NCI-H748 (cell line): Measurements from ENCODE around the gene TRIAP1.

Experiments
- DNase-seq: peaks from one replicate; lab custom pipeline; 2025; ENCODE audit not compliant: unreplicated experiment; lab: John Stamatoyannopoulos, UW

Gene TRIAP1

DNA sequence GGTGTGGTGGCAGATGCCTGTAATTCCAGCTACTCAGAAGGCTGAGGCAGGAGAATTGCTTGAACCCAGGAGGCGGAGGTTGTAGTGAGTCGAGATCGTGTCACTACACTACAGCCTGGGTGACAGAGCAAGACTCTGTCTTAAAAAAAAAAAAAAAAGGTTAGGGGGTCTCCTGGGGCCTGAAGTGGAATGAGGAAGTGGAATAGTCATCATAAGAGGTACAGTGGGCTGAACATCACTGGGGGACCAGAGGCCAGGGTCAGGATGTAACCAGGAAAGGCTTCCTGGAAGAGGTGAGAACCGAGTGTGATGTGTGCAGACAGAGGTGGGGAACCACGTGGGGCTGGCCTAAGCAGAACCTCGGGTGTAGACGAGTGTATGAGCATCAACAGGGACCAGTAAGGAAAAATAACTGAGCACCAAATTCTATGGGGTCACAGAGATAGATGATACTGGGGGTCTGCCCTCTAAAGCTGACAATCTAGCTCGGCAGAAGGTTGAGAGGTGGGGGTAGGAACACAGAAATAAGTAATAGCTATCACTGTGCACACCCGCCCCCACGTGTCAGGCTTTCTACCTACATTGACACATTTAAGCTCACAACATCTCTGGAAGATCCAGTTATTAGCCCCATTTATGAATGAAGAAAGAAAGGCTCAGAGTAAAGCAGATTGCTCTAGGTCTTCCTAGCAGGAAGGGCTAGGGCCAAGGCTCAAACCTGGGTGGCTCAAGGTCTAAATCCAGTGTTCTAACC is 13.2 kb downstream of the TRIAP1 start:
- DNase-seq: no peak

DNA sequence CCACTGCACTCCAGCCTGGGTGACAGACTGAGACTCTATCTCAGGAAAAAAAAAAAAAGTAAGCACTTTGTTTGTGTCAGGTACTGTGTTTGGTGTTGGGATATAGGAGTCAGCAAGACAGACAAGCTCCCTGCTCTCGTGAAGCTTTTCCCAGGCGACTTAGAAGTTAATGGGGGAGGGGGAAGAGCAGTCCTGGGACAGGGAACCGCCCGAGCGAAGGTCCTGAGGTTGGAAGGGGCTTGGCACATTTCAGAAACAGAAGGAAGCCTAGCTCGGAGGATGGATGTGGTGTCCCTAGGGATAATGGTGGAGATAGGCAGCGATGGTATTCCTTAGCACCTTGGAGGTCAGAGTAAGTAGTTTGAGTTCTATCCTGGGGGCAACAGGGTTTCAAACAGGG is 16.8 kb downstream of the TRIAP1 start:
- DNase-seq: no peak

DNA sequence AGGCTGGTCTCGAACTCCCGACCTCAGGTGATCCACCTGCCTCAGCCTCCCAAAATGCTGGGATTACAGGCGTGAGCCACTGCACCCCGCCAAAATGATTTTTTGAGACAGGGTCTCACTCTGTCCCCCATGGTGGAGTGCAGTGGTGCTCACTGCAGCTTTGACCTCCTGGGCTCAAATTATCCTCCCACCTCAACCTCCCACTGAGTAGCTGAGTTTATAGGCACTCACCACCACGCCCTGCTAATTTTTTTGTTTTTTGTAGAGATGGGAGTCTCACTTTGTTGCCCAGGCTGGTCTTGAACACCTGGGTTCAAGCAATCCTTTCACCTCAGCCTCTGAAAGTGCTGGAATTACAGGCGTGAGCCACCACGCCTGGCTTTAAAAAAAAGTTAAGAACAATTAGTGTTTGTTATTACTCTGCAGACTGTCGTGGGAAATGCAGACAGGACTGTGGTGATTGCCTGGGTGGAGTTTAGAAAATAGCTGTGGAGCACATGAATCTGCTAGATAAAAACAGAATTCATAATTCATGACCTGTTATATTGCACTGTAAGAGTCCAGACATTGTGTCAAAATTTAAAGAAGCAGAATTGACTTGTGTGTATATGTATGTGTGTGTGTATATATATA is 17.5 kb downstream of the TRIAP1 start:
- no peak for DNase-seq

DNA sequence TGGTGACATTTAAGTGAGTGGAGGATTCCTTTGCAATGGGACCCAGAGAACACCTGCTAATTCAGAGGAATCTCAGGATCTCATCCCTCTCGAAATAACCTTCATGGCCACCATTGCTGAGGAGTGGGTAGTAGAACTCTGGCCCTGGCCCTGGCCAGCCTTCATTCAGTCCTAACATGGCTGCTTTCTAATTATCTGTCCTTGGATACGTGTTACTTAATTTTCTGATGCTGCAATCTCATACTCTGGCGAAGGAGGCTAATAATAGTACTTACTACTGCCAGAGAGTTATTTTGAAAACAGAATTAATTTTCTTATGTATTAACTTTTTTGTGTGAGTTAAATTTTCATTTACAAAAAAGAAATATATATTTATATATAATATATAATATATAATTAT is 20.4 kb downstream of the TRIAP1 start:
- no peak for DNase-seq

DNA sequence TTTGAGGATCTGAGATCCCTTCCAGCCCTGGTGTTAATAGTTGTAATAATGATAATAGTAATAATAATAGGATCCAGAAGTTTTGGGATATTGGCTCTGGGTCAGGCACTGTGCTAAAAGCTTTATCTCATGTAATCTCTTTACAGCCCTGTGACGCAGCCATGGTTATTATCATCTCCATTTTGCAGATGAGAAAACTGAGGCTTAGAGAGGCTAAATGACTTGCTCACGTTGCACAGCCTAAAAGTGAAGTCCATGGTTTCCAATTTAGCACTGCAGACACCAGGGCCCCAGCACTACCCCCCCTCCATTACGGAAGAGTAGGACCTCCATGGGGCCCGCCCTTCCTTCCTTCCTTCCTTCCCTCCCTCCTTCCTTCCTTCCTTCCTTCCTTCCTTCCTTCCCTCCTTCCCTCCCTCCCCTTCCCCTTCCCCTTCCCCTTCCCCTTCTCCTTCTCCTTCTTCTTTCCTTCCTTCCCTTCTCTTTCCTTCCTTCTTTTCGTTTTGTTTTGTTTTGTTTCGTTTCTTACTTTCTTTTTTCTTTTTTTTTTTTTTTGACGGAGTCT is 23.2 kb downstream of the TRIAP1 start:
- no peak for DNase-seq

DNA sequence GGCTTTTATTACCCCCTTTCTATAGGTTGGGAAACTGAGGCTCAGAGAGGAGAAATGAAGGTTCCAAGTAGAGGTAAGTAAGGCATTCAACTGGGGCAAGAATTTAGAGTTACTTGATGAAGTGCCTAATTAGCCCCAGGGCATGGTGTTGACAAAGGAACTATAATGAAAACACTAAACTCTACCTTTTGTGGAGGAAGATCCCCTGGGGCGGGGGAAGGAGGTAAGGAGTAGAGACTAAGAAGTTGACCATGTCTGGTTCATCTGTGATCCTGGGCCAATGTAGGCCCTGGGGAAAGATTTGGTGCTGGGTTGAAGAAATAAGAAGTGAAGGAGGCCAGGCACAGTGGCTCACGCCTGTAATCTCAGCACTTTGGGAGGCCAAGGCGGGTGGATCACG is 24.5 kb downstream of the TRIAP1 start:
- DNase-seq: no peak

DNA sequence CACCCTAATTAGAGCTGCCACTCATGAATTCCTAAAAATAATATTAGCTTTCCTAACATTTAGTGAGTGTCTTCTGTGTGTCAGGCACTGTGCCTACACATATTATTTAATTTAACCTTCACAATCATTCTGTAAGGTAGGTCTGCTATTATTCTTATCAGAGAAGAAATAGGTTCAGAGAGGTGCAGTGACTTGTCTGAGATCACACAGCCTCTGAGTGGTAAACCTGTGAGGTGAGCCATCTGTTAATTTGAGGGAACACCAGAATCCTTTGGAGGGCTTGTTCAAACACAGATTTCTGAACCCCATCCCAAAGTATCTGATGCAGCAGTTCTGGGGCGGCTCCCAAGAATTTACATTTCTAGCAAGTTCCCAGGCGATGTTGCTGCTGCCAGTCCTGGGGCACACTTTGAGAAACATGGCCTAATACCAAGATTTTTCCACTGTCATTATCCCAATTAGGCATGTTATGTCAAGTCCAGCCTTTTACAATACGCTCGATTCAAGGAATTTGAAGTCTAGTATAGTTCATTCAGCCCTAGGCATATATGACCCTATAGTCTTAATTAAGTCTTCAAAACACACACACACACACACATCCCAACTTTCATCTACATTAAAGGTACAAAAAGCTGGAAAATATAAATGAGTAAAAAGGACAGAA is 28.1 kb downstream of the TRIAP1 start:
- DNase-seq: no peak

DNA sequence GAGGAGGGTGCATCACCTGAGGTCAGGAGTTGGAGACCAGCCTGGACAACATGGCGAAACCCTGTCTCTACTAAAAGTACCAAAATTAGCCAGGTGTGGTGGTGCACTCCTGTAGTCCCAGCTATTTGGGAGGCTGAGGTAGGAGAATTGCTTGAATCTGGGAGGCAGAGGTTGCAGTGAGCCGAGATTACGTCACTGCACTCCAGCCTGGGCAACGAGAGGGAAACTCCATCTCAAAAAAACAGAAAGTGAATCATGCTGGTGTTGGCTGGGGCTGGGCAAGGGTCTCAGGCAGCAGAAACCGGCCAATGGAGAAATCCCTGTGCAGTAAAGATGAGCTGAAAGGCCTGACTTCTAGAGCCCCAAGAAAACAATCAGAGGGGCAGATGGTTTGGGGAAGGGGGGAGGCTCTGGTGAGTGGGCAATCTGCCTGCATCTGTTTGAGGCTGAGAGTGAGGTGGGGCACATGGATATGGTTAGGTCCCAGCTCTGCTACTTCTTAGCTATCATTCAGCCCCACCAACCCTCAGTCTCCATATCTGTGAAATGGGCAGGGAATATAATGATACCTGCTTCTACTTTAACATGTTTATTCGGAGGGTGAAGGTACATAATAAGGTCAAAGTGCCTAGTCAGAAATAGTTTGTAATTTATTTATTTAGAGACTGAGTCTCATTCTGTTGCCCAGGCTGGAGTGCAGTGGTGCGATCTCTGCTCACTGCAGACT is 29.5 kb downstream of the TRIAP1 start:
- DNase-seq: no peak

DNA sequence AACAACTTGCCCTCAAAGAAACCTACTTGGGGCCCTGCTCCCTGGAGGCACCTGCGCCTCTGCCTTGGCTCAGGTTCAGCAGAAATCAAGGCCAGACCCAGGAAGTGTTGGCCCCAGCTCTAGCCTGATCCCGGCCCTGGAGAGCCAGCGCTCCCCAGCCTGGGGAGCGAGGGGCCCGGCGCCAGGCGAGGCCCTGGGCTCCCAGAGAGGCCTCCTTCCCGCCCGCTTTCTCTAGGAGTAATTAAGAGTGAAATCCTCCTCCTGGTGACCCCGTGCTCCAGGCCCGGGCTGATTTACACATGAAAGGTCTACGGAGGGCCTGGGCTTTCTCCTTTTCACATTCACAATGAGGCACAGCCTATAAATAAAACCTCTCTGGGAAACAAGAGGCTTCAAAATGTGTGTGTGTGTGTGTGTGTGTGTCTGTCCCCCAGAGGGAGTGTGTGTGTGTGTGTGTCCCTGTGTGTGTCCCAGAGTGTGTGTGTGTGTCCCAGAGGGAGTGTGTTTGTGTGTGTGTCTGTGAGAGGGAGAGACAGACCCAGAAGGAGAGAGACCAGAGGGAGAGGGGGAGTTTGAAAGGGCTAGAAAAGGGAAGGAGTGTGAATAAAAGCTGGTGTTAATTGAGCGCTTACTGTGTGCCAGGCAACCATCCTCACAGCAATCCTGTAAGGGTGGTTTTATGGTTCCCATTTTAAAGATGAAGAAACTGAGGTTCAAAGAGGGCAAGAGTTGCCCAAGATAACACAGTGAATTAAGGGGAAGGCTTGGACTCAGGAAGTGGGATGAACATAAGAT is 32.1 kb downstream of the TRIAP1 start:
- DNase-seq: no peak

DNA sequence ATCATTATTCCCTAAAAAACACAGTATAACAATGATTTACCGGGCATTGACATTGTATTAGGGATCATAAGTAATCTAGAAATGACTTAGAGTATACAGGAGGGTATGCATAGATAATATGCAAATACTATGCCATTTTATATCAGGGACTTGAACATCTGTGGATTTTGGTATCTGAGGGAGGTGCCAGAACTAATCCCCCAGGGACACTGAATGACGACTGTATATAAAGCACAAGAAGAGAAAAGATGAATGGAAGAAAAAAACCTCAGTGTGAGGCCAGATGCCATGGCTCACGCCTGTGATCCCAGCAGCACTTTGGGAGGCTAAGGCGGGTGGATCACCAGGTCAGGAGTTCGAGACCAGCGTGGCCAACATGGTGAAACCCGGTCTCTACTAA is 33.8 kb downstream of the TRIAP1 start:
- no peak for DNase-seq

DNA sequence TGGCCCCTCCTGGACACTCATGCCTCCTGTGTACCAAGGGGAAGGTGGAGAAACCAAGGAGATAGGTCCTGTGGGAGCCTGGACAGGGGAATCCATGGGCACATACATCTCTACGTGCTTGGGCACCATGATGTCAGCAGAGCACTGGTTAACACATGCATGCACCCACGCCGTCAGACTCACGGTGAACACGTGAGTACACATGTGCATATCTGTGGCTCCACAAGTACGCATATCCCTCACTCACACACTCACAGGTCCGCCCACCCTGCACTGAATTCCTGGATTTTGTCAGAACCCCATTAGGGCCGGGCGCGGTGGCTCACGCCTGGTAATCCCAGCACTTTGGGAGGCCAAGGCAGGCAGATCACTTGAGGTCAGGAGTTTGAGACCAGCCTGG is 37.4 kb downstream of the TRIAP1 start:
- no peak for DNase-seq

DNA sequence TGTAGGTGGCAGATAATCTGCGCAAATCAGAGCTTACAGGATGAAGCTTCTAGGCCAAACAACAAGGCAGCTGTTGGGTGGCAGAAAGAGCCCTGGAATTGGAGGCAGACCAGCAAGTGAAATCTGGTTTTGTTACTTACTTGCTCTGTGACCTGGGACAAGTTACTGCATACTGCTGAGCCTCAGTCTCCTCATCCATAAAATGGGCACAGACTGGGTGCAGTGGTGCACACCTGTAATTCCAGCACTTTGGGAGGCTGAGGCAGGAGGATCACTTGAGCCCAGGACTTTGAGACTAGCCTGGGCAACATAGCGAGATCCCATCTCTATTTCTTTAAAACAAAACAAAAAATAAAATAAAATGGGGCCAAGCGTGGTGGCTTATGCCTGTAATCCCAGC is 39.6 kb downstream of the TRIAP1 start:
- DNase-seq: no peak

DNA sequence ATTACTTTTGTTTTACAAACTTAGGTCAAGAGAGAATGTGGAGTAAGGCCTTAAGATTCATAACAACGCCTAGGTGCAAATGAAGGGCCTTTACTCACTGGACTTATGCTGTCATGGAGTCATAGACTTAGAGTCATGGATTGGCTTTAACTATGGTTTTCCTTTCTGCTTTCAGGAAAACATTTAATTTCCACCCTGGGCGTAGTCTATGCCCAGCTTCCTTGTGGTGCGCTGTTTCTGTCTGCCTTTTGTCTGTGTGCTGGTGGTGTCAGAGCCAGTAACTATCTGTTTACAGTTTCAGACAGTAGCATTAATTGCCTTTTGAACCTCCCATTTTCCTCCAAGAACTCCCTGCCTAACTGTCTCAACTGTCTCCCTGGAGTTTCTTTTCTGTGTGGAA is 40.1 kb downstream of the TRIAP1 start:
- DNase-seq: no peak

DNA sequence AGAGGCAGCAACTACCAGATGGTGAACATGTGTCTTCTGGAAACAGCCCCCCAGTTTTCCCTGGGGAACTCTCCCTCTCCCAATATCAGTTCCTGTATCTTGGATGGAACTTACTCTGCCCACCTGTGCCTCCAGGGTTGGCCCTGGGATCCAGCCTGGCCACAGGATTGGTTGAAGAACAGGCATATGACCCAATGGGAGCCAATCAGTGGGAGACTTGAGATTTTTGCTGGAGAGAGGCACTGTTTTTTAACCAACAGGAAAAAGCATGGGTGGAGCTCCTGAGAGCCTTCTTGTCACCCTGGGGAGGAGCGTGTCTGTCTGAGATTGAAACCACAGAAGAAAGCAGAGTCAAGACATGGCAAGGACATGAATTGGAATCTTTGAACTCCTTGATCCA is 41.9 kb downstream of the TRIAP1 start:
- no peak for DNase-seq

DNA sequence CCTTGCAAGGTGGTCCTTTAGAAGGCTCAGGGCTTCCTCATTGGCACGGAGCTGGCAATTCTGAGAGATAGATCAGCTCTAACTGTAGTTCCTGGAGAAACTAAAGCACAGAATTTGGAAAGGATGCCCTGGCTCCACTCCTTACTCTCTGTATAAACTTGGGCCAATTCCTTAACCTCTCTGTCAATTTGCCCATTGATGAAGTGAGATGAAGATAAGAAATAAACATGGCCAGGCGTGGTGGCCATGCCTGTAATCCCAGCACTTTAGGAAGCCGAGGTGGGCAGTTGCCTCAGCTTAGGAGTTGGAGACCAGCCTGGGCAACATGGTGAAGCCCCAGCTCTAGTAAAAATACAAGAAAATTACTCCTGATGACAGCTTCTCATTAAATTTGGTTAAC is 42.3 kb downstream of the TRIAP1 start:
- DNase-seq: no peak

DNA sequence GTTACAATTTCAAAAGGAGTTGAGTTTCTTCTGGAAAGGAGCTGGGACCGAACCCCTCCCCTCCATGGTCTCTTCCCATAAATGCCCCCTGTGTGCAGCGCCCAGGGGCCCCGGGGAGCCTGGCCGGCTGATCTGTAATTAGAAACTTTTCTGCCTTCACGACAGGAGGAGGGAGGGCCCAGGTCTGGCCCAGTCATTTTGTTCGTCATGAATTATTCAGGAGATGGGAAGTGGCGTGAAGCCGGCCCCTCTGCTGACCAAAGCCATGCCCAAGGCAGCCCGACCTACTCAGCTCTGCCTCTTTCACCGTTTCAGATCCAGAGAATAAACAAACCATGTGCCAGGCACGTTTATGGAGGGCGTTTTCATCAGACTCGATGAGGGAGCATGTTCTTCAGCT is 44.0 kb downstream of the TRIAP1 start:
- no peak for DNase-seq

DNA sequence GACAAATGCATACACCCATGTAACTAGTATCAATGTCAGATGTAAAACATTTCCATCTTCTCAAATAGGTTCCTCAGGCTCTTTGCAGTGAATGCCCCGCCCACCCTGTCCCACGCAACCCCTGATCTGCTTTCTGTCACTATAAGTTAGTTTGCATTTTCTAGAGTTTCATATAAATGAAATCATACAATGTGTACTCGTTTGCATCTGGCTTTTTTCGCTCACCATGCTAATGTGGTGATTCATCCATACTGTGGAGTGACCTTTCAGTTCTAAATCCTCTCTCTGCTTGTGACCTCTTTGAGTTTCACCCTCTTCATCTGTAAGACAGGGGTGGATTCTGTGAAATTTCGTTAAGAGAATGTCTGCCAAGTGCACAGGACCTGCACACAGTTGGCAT is 46.7 kb downstream of the TRIAP1 start:
- DNase-seq: no peak

DNA sequence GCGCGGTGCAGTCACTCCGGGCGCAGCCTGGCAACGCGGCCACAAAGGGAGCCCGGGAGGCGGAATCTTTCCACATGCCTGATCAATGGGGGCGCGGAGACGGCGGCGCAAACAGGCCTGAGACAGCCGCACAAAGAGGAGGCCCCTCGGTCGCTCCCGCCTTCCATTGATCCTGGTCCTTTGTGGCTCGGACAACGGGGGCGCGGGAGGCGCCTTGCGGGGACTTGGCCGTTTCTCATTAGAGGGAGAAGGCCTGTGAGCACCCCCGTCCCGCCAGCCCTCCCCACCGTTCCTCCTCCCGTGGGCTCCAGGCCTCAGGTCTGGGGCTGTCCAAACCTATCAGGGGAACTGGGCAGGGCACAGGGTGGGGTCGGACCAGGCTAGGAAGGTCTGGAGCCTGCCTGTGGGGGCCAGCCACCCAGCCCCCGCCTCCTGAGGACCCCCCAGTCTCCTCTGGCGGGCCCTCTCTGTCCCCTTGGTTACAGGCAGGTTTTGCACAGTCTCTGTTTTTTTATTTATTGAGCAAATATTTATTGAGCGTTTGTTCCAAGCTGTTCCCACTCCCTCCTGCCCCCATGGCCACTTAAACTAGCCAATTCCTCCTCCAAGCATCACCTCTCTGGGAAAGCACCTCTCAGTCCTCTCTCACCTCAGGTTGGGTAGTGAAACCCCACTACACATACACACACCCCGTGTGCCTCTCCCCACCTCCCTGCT is 48.2 kb downstream of the TRIAP1 start:
- DNase-seq: peak; percentile 84

DNA sequence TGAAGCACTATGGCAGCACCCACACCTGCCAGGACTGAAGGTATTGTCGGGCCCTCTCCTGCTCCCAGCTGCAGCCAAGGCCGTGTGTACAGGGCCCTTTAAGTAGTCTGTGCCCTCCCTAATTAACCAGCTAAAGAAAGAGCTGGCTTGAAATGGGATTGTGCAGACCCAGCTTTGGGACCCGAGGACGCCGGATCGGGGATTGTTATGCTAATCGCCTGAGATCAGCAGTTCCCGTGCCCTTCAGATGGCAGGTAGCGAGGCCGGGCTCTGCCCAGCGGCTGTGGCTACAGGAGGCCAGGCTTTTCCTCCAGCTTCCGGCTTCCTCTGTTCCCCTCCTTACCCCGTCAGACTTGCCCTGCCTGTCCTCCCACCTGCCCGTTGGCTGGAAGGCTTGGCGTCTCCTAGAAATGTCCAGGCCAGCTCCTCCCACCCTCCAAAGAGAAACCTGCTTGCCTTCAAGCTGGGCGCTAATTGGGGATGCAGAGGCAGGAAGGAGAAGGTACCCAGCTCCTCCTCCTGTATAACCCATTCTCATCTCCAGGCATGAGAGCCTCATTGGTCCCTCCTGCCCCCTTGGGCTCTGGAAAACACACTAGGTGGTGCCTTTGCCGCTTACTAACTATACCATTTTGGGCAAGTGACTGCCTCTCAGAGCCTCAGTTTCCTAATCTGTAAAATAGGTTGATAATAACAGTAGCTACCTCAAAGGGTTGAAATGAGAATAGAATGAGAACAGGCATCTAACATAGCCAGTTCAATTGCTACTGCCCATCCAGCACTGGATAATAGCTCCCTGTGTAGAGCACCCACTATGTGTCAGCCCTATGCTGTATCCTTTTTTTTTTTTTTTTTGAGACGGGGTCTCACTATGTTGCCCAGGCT is 51.5 kb downstream of the TRIAP1 start:
- peak; percentile 82 for DNase-seq
